Ecto neural progenitor cell (in vitro differentiated cells): ENCODE data around the gene MRC2.
"Not testable (repeated sequence)": the region's sequence is repeated elsewhere in the genome, so short reads cannot be mapped to it uniquely, and the experiment has no call there.

Source experiments
- DNase-seq: peaks from one replicate; pipeline ENCODE4 v3.0.0-alpha.2; 2018; ENCODE audit warnings: low spot score

MRC2 gene

GRCh38 chr17:62627219-62627903 is at the start of gene MRC2:
TSS of gene MRC2 (plus strand) at chr17:62627670. CDS start at chr17:62627803, 133 bp downstream.
- DNase-seq = peak; percentile 90

GRCh38 chr17:62578757-62579487 is 48.5 kb upstream of the MRC2 start:
- DNase-seq = no peak

GRCh38 chr17:62580947-62581346 is 46.5 kb upstream of the MRC2 start:
- no peak for DNase-seq

GRCh38 chr17:62581764-62582163 is 45.7 kb upstream of the MRC2 start:
- DNase-seq = no peak

GRCh38 chr17:62587554-62587953 is 39.9 kb upstream of the MRC2 start:
- DNase-seq = no peak

- DNase-seq = no peak
Measured at GRCh38 chr17:62588109-62588508, 39.4 kb upstream of the MRC2 start.

GRCh38 chr17:62591333-62591732 is 36.1 kb upstream of the MRC2 start:
- no peak for DNase-seq

GRCh38 chr17:62591822-62592221 is 35.6 kb upstream of the MRC2 start:
- DNase-seq = not testable (repeated sequence)

- no peak for DNase-seq
Measured at GRCh38 chr17:62592341-62593099, 35.0 kb upstream of the MRC2 start.

- DNase-seq = no peak
Measured at GRCh38 chr17:62595484-62595883, 32.0 kb upstream of the MRC2 start.

GRCh38 chr17:62596662-62597061 is 30.8 kb upstream of the MRC2 start:
- DNase-seq = no peak

GRCh38 chr17:62597150-62597549 is 30.3 kb upstream of the MRC2 start:
- DNase-seq = no peak

GRCh38 chr17:62597920-62598319 is 29.6 kb upstream of the MRC2 start:
- no peak for DNase-seq

- no peak for DNase-seq
Measured at GRCh38 chr17:62599964-62600657, 27.4 kb upstream of the MRC2 start.

GRCh38 chr17:62600805-62601204 is 26.7 kb upstream of the MRC2 start:
- DNase-seq = no peak

- DNase-seq = no peak
Measured at GRCh38 chr17:62601471-62601870, 26.0 kb upstream of the MRC2 start.

GRCh38 chr17:62603783-62604182 is 23.7 kb upstream of the MRC2 start:
- DNase-seq = not testable (repeated sequence)

- no peak for DNase-seq
Measured at GRCh38 chr17:62605588-62605987, 21.9 kb upstream of the MRC2 start.

- no peak for DNase-seq
Measured at GRCh38 chr17:62611292-62611691, 16.2 kb upstream of the MRC2 start.

GRCh38 chr17:62611728-62612127 is 15.7 kb upstream of the MRC2 start:
- no peak for DNase-seq

GRCh38 chr17:62612289-62612688 is 15.2 kb upstream of the MRC2 start:
- not testable (repeated sequence) for DNase-seq

- DNase-seq = not testable (repeated sequence)
Measured at GRCh38 chr17:62613095-62613494, 14.4 kb upstream of the MRC2 start.
